GM18867 (cell line): ENCODE data around the gene KCND3.

Experiments used
- ATAC-seq: cut with Tn5 transposase; IDR thresholded peaks from one replicate; pipeline ENCODE4 v1.9.1; 2021; ENCODE audit warnings: mild to moderate bottlenecking, moderate library complexity; ENCODE audit not compliant: unreplicated experiment

The KCND3 gene

DNA sequence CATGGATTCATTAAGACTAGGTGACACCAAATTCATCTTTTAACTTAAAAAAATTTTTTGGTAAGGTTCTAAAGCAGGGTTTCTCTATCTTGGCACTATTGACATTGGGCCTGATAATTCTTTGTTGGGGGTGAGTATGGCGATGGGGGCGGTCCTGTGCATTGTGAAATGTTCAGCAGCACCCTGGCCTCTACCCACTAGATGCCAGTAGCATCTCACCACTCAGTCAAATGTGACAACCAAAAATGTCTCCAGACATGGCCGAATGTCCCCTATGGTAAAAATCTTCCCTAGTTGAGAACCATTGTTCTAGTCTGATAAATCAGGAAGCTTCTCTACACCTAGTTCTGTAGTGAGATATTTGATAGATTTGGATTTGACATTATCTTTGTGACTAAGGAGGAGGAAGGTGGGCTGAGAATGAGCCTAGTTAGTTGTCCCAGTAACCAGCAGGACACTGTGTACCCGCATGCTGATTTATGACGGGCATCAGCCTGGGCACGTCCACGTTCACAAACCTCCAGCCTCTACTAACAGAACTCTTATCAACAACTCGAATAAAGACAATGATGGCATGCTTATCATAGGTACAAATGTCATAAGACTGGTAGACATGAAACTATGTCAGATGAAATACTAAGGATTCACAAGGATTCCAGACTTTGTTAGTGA, 104.6 kb downstream of the KCND3 start:
- ATAC-seq = no peak

DNA sequence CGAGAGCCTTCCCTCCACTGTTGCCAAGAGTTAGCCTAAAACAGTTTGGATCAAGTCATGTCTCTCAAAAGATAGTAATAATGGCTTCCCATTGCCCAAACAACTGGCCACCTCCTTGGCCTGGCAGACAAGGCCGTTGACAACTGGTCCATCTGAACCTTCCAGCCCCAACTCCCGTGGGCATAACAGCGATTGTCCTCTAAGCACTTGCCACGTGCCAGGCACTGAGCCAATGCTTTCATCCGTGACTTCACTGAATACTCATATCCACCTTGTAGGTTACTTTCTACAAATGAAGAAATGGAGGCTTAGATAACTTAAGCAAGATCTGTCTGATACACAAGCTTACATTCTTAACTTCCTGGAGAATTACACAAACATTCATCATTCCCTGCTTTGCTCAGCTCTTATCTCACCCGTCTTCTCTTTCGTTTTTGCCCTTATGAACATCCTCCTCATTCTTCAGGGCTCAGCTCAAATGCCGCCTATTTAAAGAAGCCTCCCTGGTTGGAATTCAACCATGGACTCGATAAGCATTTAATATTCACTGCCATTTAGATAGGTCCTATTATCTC, 106.4 kb downstream of the KCND3 start:
- ATAC-seq = no peak

DNA sequence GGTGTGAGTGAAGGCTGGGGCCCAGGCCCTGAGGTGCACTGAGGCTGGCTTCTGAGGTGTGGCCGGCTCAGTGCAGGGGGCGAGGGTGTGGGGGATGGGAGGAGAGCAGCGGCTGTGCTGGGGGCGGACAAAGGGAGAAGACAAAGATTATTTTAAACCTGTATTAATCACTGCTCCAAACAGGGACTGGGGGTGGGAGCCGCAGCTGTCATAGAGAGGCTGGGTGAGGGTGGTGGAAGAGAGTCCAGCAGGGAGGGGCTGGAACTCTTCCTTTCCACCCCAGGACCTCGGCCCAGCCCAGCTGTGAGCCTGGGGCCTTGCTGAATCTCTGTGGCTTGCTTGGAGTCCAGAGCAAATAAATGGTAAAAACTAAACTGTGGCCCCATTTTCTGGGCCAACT, 106.9 kb downstream of the KCND3 start:
- ATAC-seq = no peak

DNA sequence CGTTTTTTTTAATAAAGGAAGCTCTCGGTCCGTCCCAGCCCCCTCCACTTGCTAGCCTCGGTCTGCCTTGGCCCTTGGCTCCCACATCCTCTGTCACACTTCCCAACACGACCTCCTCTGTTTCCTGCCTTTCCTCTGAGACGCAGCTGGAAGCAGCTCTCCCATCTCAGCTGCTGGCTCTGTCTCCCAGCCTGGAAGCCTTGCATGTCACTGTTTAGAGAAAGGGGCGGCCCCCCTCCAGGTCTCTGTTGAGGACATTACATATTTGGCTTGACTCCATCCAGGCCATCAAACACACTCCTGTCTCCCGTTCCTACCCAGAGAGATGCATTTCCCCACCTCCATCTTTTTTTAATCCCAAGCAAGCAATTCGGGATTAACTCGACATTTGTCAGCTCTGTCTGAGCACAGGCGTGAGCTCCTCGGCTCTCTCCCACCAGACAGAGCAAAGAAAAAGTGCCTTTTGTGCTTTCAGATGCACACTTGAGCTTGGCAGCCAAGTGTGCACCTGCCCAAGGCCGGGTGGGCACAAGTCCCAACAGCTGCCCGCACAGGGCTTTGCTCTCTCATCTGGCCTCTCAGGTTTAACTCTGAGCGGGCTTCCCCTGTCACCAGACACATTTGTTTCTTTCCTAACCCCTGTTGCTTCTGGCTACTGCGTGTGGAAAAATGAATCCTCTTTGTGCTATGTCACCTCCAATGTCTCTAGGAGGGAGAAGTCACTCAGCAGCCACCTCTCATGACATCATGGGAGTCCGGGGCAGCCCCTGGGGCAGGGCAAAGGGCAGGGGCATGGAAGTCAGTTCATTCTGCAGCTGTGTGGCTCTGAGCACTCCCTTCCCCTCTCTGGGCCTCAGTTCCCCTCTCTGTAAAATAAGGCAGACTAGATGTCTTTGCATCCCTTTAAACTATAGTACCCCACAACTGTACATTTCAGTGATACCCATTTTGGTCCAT, 108.3 kb downstream of the KCND3 start:
- no peak for ATAC-seq

DNA sequence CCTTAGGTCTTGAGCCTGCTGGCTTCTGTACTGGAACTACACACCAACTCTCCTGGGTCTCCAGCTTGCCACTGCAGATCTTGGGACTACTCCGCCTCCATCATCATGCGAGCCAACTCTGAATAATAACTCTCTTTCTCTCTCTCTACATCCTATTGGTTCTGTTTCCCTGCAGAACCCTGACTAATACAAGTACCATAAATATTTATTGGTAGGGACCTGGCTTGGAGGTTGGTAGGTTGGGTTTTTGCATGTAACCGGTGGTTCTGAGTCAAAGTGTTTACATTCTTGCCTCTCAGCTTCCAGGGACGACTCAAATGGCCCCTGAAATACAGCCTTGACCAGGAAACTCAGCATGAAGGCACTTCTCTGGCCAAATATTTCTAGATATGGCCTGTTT, 110.4 kb downstream of the KCND3 start:
- no peak for ATAC-seq

DNA sequence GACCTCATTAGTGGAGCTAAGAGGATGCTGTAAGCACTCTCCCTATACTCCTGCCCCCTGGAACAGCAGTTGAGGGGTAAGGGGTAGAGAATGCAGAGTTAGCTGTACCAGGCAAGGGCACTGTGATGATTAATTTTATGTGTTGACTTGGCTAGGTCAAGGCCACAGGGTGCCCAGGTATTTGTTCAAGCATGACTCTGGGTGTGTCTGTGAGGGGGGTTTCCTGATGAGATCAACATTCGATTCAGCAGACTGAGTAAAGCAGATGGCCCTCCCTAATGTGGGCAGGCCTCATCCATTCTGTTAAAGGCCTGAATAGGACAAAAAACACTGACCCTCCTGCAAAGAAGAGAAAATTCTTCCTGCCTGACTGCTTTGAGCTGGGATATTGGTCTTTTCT, 110.8 kb downstream of the KCND3 start:
- ATAC-seq = no peak

DNA sequence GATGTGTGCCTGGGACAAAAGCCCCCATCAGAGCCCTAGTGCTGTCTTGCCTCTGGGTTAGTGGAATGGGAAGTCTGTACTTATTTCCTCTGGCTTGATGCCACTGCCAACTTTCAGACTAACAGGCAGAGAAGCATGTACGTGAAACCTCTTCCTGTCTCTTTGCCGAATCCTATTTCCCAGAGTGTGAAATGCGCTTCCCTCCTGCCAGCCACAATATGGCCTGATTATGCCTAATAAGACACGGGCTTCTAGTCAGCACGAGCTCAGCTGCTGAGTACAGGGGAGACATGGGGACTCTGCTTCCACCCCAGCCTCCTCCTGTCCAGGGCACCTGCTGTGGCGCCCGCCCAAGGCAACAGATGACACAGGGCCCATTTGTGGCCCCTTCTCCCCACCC, 111.4 kb downstream of the KCND3 start:
- ATAC-seq = no peak

DNA sequence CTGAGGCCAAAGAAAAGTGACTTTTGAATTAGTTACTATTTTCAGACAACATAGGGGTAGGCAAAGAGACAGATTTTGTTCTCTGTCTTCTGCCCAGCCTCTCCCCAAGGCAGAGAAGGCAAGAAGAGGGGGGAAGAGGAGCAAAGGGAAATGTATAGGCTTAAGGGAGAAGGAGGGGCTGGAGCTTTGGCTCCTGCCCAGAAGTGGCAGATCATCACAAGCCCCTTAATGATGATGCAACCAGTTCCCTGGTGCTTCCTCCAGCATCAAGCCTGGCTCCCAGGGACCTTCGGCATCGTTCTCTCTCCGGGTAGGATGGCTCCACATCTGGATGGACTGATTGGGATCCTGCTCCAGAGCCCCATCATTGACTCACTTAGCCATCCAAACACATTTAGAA, 112.8 kb downstream of the KCND3 start:
- no peak for ATAC-seq

DNA sequence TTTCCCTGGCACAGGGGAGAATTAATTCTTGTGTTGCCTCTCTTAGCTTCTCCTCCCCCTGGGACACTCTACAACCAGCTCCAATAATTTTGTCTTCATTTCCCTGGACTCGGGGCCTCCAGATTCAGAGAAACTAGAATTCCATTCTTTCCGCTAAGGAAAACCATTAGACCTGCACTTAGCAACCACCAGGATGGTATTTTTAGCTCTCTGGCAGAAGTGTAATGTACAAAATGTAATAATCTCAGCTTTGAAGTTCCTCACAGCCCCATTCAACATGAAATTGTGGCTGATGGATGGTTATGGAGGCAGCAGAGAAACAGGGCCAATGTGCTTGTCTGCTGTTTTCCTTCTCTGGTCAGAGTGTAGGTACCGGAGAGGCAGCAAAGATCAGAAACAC, 113.8 kb downstream of the KCND3 start:
- no peak for ATAC-seq

DNA sequence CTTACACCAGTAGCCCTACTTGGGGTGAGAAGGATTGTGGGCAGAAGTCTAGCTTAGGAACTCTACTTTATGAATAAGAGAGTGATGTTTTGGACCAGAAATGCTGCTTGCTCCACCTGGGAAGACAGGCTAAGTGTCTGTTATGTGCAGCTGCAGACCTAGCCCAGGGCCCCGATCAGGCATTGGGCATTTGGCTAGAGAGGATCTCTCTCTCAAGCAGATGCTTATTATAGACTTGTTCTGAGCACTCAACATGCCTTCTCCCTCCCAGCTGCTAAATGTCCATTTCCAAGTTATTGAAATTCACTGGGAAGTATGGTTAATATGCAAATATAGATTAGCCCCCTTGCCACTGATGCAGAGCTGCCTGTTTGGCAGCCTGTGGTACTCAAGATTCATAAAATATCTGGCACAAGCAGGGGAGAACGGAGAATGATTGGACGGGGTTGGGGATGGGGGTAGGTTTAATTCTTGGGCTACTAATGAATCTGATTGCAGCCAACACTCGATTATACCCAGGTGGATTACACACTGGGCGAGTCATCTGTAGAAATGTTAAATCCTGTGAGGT, 115.9 kb downstream of the KCND3 start:
- no peak for ATAC-seq

DNA sequence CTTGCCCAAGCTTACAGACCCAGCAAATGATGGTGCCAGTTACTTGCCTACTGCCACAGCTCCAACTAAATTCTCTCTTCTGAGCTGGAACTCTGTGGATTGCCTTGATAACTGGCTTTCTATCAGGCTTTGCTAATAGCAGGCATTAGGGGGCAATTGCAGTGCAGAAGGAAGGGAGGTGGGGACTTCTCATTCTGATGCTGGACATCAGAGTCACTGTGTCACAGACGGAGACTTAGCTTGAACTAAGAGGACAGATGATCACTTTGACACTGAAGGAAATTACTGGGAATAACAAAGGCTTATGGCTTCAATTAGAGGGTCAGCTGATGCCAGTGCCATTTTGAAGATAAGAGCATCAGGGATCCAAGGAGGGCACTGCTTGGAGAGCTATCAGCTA, 119.3 kb downstream of the KCND3 start:
- no peak for ATAC-seq

DNA sequence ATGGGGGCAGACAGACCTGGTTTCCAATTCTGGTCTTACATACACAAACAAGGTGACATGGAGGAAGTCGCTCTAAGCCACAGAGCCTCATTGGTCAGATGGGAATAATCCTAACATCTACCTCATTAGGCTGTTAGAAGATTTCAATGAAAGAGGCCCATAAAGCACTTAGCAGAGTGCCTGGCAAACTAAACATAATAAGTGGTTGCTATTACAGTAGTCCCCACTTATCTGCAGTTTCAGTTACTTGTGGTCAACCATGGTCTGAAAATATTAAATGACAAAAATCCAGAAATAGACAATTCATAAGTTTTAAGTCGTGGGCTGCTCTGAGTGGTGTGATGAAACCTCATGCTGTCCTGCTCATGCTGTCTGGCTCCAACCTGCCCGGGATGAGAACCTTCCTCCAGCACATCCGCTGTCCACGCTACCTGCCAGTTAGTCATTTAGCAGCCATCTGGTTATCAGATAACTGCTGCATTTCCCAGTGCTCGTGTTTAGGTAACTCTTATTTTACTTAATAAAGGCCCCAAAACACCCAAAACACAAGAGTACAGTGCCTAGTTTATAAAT, 121.5 kb downstream of the KCND3 start:
- no peak for ATAC-seq

DNA sequence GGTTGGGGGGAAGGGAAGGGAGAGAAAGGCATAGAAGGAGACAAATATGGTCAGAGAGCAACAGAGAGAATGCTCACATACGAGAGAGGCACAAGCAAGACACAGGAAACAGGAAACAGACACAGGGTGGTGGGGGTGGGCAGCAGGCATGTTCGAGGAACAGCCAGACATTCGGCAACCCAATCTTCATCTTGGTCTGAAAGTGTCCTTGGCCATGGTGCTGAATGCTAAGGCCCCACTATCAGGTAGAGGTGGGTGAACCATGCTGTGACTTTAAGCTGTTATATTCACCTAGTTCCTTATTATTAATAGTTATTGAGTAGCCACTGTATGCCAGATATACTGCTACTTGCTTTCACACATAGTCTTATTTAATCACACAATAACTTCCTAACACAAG, 124.6 kb downstream of the KCND3 start:
- no peak for ATAC-seq

DNA sequence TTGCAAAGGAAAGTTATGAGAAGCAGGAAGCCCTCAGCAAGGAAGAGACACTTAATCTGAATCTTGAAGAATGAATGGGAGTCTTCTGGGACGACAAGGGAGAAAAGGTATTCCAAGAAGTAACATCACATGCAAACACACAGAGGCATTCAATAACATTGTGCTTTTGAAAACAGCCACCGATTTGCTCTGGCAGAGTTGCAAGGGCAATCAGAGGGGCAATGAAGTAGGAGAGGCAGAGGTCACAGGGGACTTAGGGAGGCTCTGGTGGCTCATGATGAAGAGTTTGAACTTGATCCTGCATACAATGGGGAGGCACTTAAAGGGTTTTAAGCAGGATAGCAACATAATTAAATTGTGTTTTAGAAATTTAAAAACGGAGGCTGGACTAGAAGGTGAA, 126.1 kb downstream of the KCND3 start:
- ATAC-seq = no peak

DNA sequence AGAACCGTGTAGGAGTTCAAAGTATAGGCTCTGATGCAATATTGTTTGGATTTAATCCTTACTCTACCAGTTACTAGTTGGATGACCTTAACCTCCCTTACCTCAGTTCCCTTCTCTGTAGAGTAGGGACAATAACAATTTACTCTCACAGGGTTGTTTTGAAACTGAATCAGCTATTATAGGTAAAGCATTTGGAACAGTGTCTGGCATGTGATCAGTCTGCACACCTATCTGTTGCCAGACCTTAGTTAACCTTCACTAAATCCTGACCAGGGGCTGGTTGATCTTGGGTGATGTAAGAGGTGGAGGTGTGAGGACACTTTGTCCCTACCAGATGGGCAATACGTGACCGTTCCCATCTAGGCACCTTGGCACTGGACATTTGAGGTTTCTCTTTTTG, 126.9 kb downstream of the KCND3 start:
- ATAC-seq = no peak

DNA sequence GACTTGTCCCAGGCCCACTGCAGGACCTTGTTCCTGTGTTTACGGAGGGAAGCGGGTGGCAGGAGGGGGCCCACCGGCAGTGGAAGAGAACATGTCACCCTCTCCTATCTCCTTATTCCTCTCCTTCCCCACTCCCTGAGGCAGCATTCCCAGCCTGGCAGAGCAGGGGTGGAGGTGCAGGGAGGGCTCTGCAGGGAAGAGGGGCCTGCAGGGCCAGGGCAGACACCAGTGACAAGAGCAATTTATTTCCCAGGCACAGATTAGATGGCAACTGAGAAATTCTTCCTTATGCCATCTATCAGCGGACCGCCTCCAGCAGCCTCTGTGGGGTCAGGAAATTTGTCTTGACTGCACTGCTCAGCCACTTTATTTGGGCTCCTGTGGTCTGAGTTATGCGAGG, 127.9 kb downstream of the KCND3 start:
- ATAC-seq = no peak

DNA sequence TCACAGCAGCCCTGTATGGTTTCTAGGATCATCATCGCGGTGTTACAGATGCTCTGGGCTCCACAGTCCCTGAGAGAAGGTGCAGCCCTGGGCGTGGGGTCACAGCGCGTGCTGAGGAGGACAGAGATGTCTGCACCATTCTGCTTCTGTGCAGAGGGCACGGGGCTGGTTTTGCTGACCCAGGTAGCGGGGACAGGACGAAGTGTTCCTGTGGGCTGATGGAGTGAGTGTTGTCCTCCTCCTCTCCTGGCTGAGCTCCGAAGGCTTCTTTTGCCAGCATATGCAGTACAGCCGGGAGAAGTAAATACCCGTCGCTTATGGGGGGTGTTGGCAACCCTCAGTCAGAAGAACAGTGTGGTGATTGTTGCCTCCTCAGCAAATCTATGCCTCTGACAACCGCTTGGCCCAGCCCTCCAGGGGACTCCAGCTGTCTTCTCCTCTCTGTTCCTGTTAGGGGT, 132.2 kb downstream of the KCND3 start:
- ATAC-seq = no peak

DNA sequence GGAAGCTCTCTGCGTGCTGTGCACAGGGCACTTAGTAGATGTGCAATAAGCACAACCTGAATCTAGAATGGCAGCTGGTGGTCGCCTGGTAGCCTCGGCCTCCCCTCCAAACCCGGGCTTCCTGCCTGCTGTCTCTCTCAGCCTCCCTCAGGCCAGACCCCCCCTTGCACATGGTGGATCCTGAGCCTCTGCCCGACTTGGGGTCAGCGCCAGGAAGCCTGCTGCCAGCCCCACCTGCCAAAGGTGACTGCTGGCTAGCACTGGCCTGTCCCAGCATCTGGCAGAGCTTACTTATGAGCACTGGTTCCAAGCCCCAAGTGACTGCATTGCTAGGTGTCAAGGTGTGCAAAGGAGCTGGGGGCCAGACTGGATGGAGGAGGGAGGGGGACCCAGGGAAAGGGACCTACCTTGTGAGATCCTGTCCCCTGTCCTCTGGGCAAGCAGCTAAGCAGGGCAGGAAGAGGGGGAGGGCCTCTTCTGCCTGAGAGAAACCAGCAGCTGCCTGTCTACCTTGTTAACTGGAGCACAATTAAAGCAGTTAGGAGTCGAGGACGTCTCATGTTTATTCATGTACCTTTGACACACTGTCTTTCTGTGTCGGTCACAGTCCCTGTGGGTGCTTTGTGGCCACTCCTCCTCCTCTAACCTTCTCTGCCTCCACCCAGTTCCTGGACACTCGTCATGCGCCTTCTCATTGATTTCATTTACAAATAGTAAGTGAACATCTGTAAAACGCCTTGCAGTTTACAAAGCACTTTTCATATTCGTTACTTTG, 132.9 kb downstream of the KCND3 start:
- ATAC-seq = no peak

DNA sequence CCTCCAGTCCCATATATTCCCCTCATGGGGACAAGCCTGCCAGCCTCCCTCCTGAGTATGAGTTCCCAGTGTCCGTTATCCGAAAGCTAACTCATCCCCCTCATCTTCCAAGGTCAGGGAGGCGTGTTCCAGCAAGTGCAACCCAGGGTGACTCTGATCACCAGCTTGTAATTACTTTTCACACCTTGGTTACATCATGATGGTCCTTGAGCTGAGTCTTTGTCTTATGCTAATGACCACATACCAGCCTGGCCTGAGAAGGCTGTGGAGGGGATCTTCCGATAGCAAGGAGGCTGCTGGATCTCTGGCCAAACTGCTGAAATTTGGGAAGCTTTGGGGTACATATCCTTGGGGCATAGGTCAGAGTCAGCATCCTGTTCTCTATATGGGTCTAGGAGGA, 134.2 kb downstream of the KCND3 start:
- no peak for ATAC-seq

DNA sequence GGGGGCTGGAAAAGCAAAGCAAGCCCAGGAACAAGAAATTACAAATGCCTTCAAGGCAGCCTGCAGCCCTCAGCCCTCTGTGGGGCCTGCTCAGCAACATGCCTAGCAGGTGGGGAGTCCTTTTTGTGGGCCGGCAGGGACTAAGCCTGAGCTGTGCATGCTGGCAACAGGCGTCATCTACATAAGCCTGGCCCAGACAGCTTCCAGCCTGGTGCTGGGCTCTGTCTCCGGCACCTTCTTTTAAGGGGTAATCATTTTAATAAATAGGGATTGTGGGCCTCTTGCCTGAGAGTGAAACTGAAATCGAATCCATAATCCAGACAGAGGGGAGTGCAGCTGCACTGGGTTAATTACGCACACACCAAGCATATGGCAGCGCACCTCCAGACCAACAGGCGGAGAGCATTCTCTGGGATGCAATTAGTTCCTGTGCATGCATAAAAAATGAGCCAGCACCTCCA, 137.2 kb downstream of the KCND3 start:
- ATAC-seq = no peak
